HAP-1 (cell line): ENCODE data around the gene B3GALT6.

Experiments used
- DNase-seq, 2 experiments: peaks; one replicate each; pipeline ENCODE4 v3.0.0-alpha.2; 2016 to 2020; ENCODE audit warnings: low spot score in 2 of 2
- H3K27me3 ChIP-seq: fragments of 250-450 bp; sonication (Bioruptor Pico); 2 replicates; pipeline ENCODE4 v1.5.1; 2020; ENCODE audit warnings: low read depth, mild to moderate bottlenecking, moderate library complexity
- H3K36me3 ChIP-seq: fragments of 250-450 bp; sonication (Bioruptor Pico); replicated peaks from 2 replicates; pipeline ENCODE4 v1.5.1; 2020; ENCODE audit warnings: mild to moderate bottlenecking
- H3K4me1 ChIP-seq: fragments of 250-450 bp; sonication (Bioruptor Pico); 2 replicates; pipeline ENCODE4 v1.5.1; 2020; ENCODE audit warnings: mild to moderate bottlenecking
- H3K4me3 ChIP-seq: fragments of 250-450 bp; sonication (Bioruptor Pico); 2 replicates; pipeline ENCODE4 v1.5.1; 2020; ENCODE audit warnings: mild to moderate bottlenecking, moderate library complexity
- H3K9me3 ChIP-seq: fragments of 250-450 bp; sonication (Bioruptor Pico); 2 replicates; pipeline ENCODE4 v1.5.1; 2020; ENCODE audit warnings: mild to moderate bottlenecking, moderate library complexity
- in situ Hi-C: fragments of 300-500 bp; cut with MboI; formaldehyde crosslinking; loops from 3 replicates; pipeline ENCODE4 v1.14.3; 2020; ENCODE audit warnings: low sequenced_read_pairs, inconsistent platforms, mixed read lengths

The B3GALT6 gene

GRCh38 chr1:1227386-1227785, 4.7 kb upstream of the B3GALT6 start:
- Histone ChIP-seq H3K4me1 (no peaks in the 10 kb centered on the region), H3K27me3 (no peaks in the 10 kb centered on the region), H3K36me3 (peaks cover 44% of the 10 kb centered on the region), H3K4me3 (no peak overlapping the region), H3K9me3 (no peaks in the 10 kb centered on the region)
- in situ Hi-C loops: no loop called here
- DNase-seq: no peak

- H3K36me3 ChIP-seq: peaks cover 36% of the 10 kb centered on the region
- no peaks in the 10 kb centered on the region for H3K27me3 ChIP-seq
- no peak overlapping the region for H3K4me3 ChIP-seq
- no peak for DNase-seq
- in situ Hi-C loops: no loop called here
- H3K9me3 ChIP-seq: no peaks in the 10 kb centered on the region
- peaks cover 3% of the 10 kb centered on the region; the same call in 1 of the 2 replicates for H3K4me1 ChIP-seq
These were observed 3.9 kb upstream of the B3GALT6 start for GRCh38 chr1:1228187-1228586.

GRCh38 chr1:1228596-1229321, 3.3 kb upstream of the B3GALT6 start:
- Histone ChIP-seq H3K4me3 (no peak overlapping the region), H3K9me3 (no peaks in the 10 kb centered on the region), H3K4me1 (peaks cover 3% of the 10 kb centered on the region; the same call in 1 of the 2 replicates), H3K36me3 (peaks cover 34% of the 10 kb centered on the region), H3K27me3 (no peaks in the 10 kb centered on the region)
- in situ Hi-C loops: no loop called here
- no peak for DNase-seq

GRCh38 chr1:1229770-1230169, 2.3 kb upstream of the B3GALT6 start:
- peaks cover 3% of the 10 kb centered on the region; the same call in 1 of the 2 replicates for H3K4me1 ChIP-seq
- no peak for DNase-seq
- in situ Hi-C loops: no loop called here
- 0 out of 2 replicates have a peak overlapping the region, but pooled peaks have one; percentile 3 for H3K4me3 ChIP-seq
- peaks cover 34% of the 10 kb centered on the region for H3K36me3 ChIP-seq
- H3K9me3 ChIP-seq: no peaks in the 10 kb centered on the region
- H3K27me3 ChIP-seq: no peaks in the 10 kb centered on the region

- in situ Hi-C loops: no loop called here
- peak; percentile 16 to 43 for DNase-seq
- H3K4me1 ChIP-seq: peaks cover 3% of the 10 kb centered on the region; the same call in 1 of the 2 replicates
These were observed 1.2 kb upstream of the B3GALT6 start for GRCh38 chr1:1230656-1231399.

GRCh38 chr1:1231400-1232207, 433 bp upstream of the B3GALT6 start, which contains the start of gene SDF4:
Gene SDF4, minus strand, starts transcription at chr1:1232001. Its CDS starts 3,229 bp downstream, at chr1:1228772.
- peaks cover 3% of the 10 kb centered on the region; the same call in 1 of the 2 replicates for H3K4me1 ChIP-seq
- peak within 1 kb of the TSS; percentile 89 for H3K4me3 ChIP-seq
- H3K36me3 ChIP-seq: peaks cover 23% of the 10 kb centered on the region
- H3K27me3 ChIP-seq: no peaks in the 10 kb centered on the region
- H3K9me3 ChIP-seq: no peaks in the 10 kb centered on the region
- peak; percentile 91 to 96 for DNase-seq
- in situ Hi-C loops: no loop called here

More at GRCh38 chr1:1230656-1231399, 1.2 kb upstream of the B3GALT6 start:
- Histone ChIP-seq H3K27me3 (no peaks in the 10 kb centered on the region), H3K9me3 (no peaks in the 10 kb centered on the region), H3K4me3 (peak overlapping the region; percentile 89), H3K36me3 (peaks cover 25% of the 10 kb centered on the region)

- Histone ChIP-seq H3K4me3 (no peak overlapping the region), H3K36me3 (peaks cover 17% of the 10 kb centered on the region), H3K4me1 (peaks cover 3% of the 10 kb centered on the region; the same call in 1 of the 2 replicates), H3K27me3 (no peaks in the 10 kb centered on the region), H3K9me3 (no peaks in the 10 kb centered on the region)
- no peak for DNase-seq
- in situ Hi-C loops: no loop called here
These were observed 944 bp downstream of the B3GALT6 start for GRCh38 chr1:1232796-1233566.

- peaks cover 3% of the 10 kb centered on the region; the same call in 1 of the 2 replicates for H3K4me1 ChIP-seq
- no peaks in the 10 kb centered on the region for H3K27me3 ChIP-seq
- H3K4me3 ChIP-seq: no peak overlapping the region
- H3K9me3 ChIP-seq: no peaks in the 10 kb centered on the region
- H3K36me3 ChIP-seq: peaks cover 12% of the 10 kb centered on the region
- DNase-seq: no peak
- in situ Hi-C loops: no loop called here
These were observed 1.5 kb downstream of the B3GALT6 start for GRCh38 chr1:1233567-1233892.

- Histone ChIP-seq H3K4me3 (no peak overlapping the region), H3K27me3 (no peaks in the 10 kb centered on the region), H3K9me3 (no peaks in the 10 kb centered on the region), H3K4me1 (peaks cover 3% of the 10 kb centered on the region; the same call in 1 of the 2 replicates), H3K36me3 (peaks cover 4% of the 10 kb centered on the region)
- DNase-seq: no peak
- in situ Hi-C loops: no loop called here
These were observed 2.3 kb downstream of the B3GALT6 start for GRCh38 chr1:1234180-1234808.

- H3K4me1 ChIP-seq: peaks cover 3% of the 10 kb centered on the region; the same call in 1 of the 2 replicates
- no peaks in the 10 kb centered on the region for H3K9me3 ChIP-seq
- in situ Hi-C loops: no loop called here
- H3K27me3 ChIP-seq: no peaks in the 10 kb centered on the region
- no peak overlapping the region for H3K4me3 ChIP-seq
- DNase-seq: no peak
- peaks cover 4% of the 10 kb centered on the region for H3K36me3 ChIP-seq
These were observed 3.1 kb downstream of the B3GALT6 start for GRCh38 chr1:1235016-1235744.

GRCh38 chr1:1236176-1236763, 4.2 kb downstream of the B3GALT6 start:
- Histone ChIP-seq H3K4me3 (no peak overlapping the region), H3K4me1 (peaks cover 3% of the 10 kb centered on the region; the same call in 1 of the 2 replicates), H3K9me3 (no peaks in the 10 kb centered on the region), H3K36me3 (peaks cover 4% of the 10 kb centered on the region), H3K27me3 (no peaks in the 10 kb centered on the region)
- in situ Hi-C loops: no loop called here
- no peak for DNase-seq
